Kidney (tissue), 14 donors: ENCODE data around the gene FAM240B. TPM values are rescaled to one million over a fixed set of nuclear protein-coding genes. Genes with fewer than 3 reads are reported as not detected.

ENCODE experiments used
- DNase-seq, 5 donors: peaks; one replicate each; pipeline ENCODE4 v3.0.0-alpha.2; 2013 to 2020
- FAIRE-seq: peaks from 2 replicates; lab custom pipeline; 2012; peaks lifted over from hg19 to GRCh38; lab: Jason Lieb, UNC
- H3K27ac ChIP-seq, 2 donors: one replicate each; pipeline ENCODE4 v1.7.0; 2013; ENCODE audit warnings: low read depth in 2 of 2, low read length in 2 of 2, inconsistent platforms in 1 of 2
- H3K27me3 ChIP-seq: one replicate; pipeline ENCODE4 v1.7.1; 2013; ENCODE audit warnings: low read length, inconsistent platforms; ENCODE audit not compliant: control insufficient read depth, insufficient read depth
- H3K36me3 ChIP-seq, 3 donors: one replicate each; pipeline versions ENCODE4 v1.7.0 to v1.7.1; 2013; ENCODE audit warnings: low read length in 3 of 3, control low read depth in 1 of 3, inconsistent platforms in 1 of 3; ENCODE audit not compliant: insufficient read depth in 3 of 3, control insufficient read depth in 2 of 3
- H3K4me1 ChIP-seq, 3 donors: one replicate each; pipeline versions ENCODE4 v1.7.0 to v1.7.1; 2013; ENCODE audit warnings: low read length in 3 of 3, inconsistent platforms in 1 of 3, low read depth in 1 of 3; ENCODE audit not compliant: control insufficient read depth in 2 of 3, insufficient read depth in 2 of 3
- H3K4me3 ChIP-seq, 3 donors: one replicate each; pipeline versions ENCODE4 v1.7.0 to v1.8.1; 2013; ENCODE audit warnings: low read length in 3 of 3, control low read depth in 1 of 3, inconsistent platforms in 1 of 3
- H3K9ac ChIP-seq, 3 donors: one replicate each; pipeline versions ENCODE4 v1.7.0 to v1.7.1; 2013; ENCODE audit warnings: low read length in 3 of 3, control low read depth in 1 of 3, inconsistent platforms in 1 of 3
- H3K9me3 ChIP-seq, 3 donors: one replicate each; pipeline versions ENCODE4 v1.7.0 to v1.7.1; 2013; ENCODE audit warnings: low read length in 3 of 3, control low read depth in 1 of 3, inconsistent platforms in 1 of 3; ENCODE audit not compliant: control insufficient read depth in 2 of 3, insufficient read depth in 1 of 3
- CTCF ChIP-seq: IDR thresholded peaks from 3 replicates; pipeline ENCODE4 v1.5.1; 2012; ENCODE audit warnings: mild to moderate bottlenecking, moderate library complexity, borderline replicate concordance; ENCODE audit not compliant: insufficient read depth; ENCODE audit errors: extremely low read depth
- intact Hi-C: fragments of 100-400 bp; cut with DNase I; formaldehyde crosslinking; loops from one replicate; pipeline ENCODE4 v1.11.1; 2022
- polyA plus RNA-seq: library from polyadenylated mRNA; stranded (reverse); fragments of 350-450 nt; fragmentation: Illumina TruSeq; extraction: RNeasy Lipid Tissue Mini Kit (QIAGEN cat#74804); gene quantifications from one replicate; pipeline ENCODE4 v1.2.3, GENCODE V29; 2014; ENCODE audit warnings: low read depth, low replicate concordance; ENCODE audit not compliant: insufficient read depth
- total RNA-seq: library from RNA; stranded (reverse); fragmentation: NEBNext Ultra II Directional; extraction: Animal tissue kit (Norgen Biotek cat#: 25700); gene quantifications from one replicate; pipeline ENCODE4 v1.2.1, GENCODE V29; 2021
- donor health status: control.
- donor health status: control.
- donor health status: control.
- donor health status: control.
- donor health status: control.
- donor health status: DM: yes; HTN: yes; CAD: no.
- donor health status: Normal renal cell carcinoma (clear cell type).

The FAM240B gene
- total and polyA plus RNA-seq, 2 donors from 2014 or later: not detected

GRCh38 chr9:38652044-38652443 lies 67.9 kb downstream of the FAM240B start:
- Histone ChIP-seq H3K27ac (no peak overlapping the region), H3K9me3 (no peaks in the 10 kb centered on the region), H3K9ac (no peak overlapping the region), H3K4me3 (no peak overlapping the region), H3K4me1 (no peaks in the 10 kb centered on the region), H3K36me3 (no peaks in the 10 kb centered on the region), H3K27me3 (no peaks in the 10 kb centered on the region)
- DNase-seq (no peak), FAIRE-seq (no peak)
- TF ChIP-seq CTCF: no peak
- intact Hi-C loops: no loop called here

GRCh38 chr9:38651400-38652042 lies 68.4 kb downstream of the FAM240B start:
- no peak for FAIRE-seq

GRCh38 chr9:38650564-38650963 lies 69.4 kb downstream of the FAM240B start:
- DNase-seq (no peak), FAIRE-seq (no peak)
- Histone ChIP-seq H3K9ac (no peak overlapping the region), H3K27me3 (no peaks in the 10 kb centered on the region), H3K4me1 (no peaks in the 10 kb centered on the region), H3K9me3 (no peaks in the 10 kb centered on the region), H3K4me3 (no peak overlapping the region), H3K27ac (no peak overlapping the region), H3K36me3 (no peaks in the 10 kb centered on the region)
- intact Hi-C loops: no loop called here
- TF ChIP-seq CTCF: no peak

More at GRCh38 chr9:38651400-38652042, 68.4 kb downstream of the FAM240B start:
- no peak for DNase-seq
- no peak overlapping the region for H3K9ac ChIP-seq
- no peaks in the 10 kb centered on the region for H3K27me3 ChIP-seq
- no peaks in the 10 kb centered on the region for H3K4me1 ChIP-seq
- TF ChIP-seq CTCF: no peak
- no peaks in the 10 kb centered on the region for H3K36me3 ChIP-seq
- H3K27ac ChIP-seq: no peak overlapping the region
- no peak overlapping the region for H3K4me3 ChIP-seq
- H3K9me3 ChIP-seq: no peaks in the 10 kb centered on the region
- intact Hi-C loops: no loop called here
